ENCODE results near the gene AFF2.

AFF2 gene

DNA sequence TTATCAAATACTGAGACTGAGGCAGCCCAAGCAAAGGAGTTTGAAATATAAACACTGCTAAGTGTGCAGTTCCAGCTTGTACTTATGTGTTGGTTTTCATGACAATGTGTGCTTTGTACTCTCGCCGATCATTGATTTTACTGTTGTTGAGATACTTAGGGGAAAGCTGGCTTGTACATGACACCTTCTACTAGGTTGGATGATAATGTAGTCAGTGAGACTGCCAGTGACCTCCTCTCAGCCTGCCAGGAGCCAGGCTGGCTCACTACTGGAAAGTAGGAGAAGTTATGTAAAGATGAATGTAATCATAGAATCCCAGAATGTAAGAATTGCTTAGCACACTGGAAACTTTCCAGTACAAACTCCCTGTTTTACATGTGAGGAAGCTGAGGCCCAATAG is 132.0 kb downstream of the AFF2 start:
- no peak for TF ChIP-seq SPI1 (IDR thresholded peaks at IDR 0.05; ENCODE audit: low read depth, low read length)
- TF ChIP-seq POU2F2 (IDR thresholded peaks at IDR 0.05; ENCODE audit: low read depth, low read length), result no peak
- TF ChIP-seq POLR2A (IDR thresholded peaks at IDR 0.05; ENCODE audit: low read depth, low read length), result no peak
- TF ChIP-seq POLR2AphosphoS5 (IDR thresholded peaks at IDR 0.05; ENCODE audit: low read depth, low read length), result no peak
- TF ChIP-seq PAX5 (IDR thresholded peaks at IDR 0.05; ENCODE audit: insufficient read depth, low read length, severe bottlenecking), result no peak
- no peak for TF ChIP-seq TAF1 (IDR thresholded peaks at IDR 0.05; ENCODE audit: low read depth, low read length)
- no peak for FAIRE-seq
- DNase-seq (ENCODE audit: insufficient read length, low spot score), result no peak

DNA sequence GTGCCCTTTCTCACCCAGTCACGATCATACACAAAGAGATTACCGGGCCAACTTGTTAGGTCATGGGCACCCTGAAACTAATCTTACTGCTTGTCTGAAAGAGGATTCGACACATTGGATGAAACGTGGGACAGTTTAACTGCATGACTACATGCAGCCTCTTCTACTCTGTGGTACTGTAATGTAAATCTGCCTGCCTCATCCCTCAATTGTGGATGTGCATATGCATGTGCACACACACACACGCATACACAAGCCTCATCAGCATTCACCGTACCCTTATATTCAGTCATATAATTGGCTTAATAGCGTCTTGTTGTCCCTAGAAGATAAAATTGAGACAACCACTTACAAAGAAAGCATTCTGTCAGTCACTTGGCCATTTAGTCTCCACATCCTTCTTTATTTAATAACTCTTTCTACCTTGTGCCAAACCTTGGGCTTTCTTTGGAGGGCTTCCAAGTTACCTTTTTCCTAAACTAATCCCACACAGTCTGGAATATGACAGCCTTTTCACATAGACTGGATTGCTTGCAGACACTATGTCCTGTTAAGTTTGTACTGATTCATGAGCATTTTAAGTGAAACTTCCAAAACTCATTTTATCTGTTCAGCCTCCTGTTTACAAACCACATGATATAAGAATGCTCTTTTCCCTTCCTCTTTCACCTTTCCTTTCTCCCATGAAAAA is 132.9 kb downstream of the AFF2 start:
- TF ChIP-seq POU2F2 (IDR thresholded peaks at IDR 0.05; ENCODE audit: low read depth, low read length) (no peak), POLR2A (IDR thresholded peaks at IDR 0.05; ENCODE audit: low read depth, low read length) (no peak), PAX5 (IDR thresholded peaks at IDR 0.05; ENCODE audit: insufficient read depth, low read length, severe bottlenecking) (no peak), TAF1 (IDR thresholded peaks at IDR 0.05; ENCODE audit: low read depth, low read length) (no peak), POLR2AphosphoS5 (IDR thresholded peaks at IDR 0.05; ENCODE audit: low read depth, low read length) (no peak), SPI1 (IDR thresholded peaks at IDR 0.05; ENCODE audit: low read depth, low read length) (no peak)
- FAIRE-seq, result peak; percentile 59
- no peak for DNase-seq (ENCODE audit: insufficient read length, low spot score)

DNA sequence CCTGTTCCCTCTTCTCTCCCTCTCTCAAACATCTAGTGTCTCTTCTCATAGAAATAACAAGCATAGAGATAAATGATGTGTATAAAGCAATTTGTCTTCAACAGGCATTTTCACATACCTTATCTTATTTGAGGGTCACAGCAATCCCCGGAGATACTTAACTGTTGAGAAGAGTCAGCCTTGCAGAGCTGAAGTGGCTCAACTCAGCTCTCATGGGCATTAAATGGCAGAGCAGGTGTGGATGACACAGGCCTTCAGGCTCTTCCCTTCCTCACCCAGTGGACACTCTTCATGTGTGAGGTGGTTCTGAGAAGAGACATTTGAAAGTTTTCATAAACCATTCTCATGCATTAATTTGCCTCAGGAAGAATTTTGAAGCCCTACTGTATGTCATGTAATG is 134.2 kb downstream of the AFF2 start:
- TF ChIP-seq POU2F2 (IDR thresholded peaks at IDR 0.05; ENCODE audit: low read depth, low read length) (no peak), PAX5 (IDR thresholded peaks at IDR 0.05; ENCODE audit: insufficient read depth, low read length, severe bottlenecking) (no peak), SPI1 (IDR thresholded peaks at IDR 0.05; ENCODE audit: low read depth, low read length) (no peak), POLR2A (IDR thresholded peaks at IDR 0.05; ENCODE audit: low read depth, low read length) (no peak), POLR2AphosphoS5 (IDR thresholded peaks at IDR 0.05; ENCODE audit: low read depth, low read length) (no peak), TAF1 (IDR thresholded peaks at IDR 0.05; ENCODE audit: low read depth, low read length) (no peak)
- FAIRE-seq (no peak), DNase-seq (ENCODE audit: insufficient read length, low spot score) (no peak)

DNA sequence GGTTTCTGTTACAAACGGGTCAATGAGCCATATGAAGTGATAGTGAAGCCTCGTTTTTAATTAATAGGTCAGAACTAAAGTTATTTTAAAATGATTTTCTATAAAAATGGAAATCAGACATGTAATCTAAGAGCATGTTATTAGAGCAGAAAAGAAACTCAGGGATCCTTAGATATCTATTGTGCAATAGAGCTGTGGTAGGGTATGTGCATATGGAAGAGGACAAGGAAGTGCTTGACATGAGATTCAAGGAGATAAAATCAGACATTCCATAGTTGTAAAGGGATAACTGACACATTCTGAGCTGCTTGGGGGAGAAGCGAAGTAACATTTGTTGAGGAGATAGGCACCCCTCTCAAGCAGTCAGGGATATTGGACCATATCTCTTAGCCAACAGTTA is 143.0 kb downstream of the AFF2 start:
- no peak for TF ChIP-seq POLR2AphosphoS5 (IDR thresholded peaks at IDR 0.05; ENCODE audit: low read depth, low read length)
- no peak for TF ChIP-seq SPI1 (IDR thresholded peaks at IDR 0.05; ENCODE audit: low read depth, low read length)
- no peak for TF ChIP-seq POU2F2 (IDR thresholded peaks at IDR 0.05; ENCODE audit: low read depth, low read length)
- TF ChIP-seq POLR2A (IDR thresholded peaks at IDR 0.05; ENCODE audit: low read depth, low read length), result no peak
- TF ChIP-seq TAF1 (IDR thresholded peaks at IDR 0.05; ENCODE audit: low read depth, low read length), result no peak
- no peak for TF ChIP-seq PAX5 (IDR thresholded peaks at IDR 0.05; ENCODE audit: insufficient read depth, low read length, severe bottlenecking)
- no peak for DNase-seq (ENCODE audit: insufficient read length, low spot score)
- no peak for FAIRE-seq

DNA sequence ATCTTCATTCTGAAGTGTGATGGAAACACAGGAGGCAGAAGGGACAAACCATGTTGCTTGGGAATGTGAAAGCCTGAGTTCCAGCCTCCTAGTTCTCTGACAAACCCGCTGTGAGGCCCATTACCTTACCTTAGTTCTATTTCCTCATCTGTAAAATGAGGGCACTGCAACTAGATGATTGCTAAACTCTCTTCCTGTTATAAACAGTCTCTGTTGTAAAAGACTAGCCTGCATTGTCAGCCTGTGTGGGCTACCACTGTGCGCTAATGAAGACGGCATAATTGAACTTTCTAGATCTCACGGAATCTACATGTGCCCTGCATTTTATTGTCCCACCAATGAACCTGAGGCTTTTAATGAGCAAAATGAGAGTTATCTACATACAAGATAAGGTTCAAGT is 147.2 kb downstream of the AFF2 start:
- FAIRE-seq (no peak), DNase-seq (ENCODE audit: insufficient read length, low spot score) (no peak)
- no peak for TF ChIP-seq TAF1 (IDR thresholded peaks at IDR 0.05; ENCODE audit: low read depth, low read length)
- TF ChIP-seq SPI1 (IDR thresholded peaks at IDR 0.05; ENCODE audit: low read depth, low read length), result no peak
- TF ChIP-seq POLR2A (IDR thresholded peaks at IDR 0.05; ENCODE audit: low read depth, low read length), result no peak
- TF ChIP-seq PAX5 (IDR thresholded peaks at IDR 0.05; ENCODE audit: insufficient read depth, low read length, severe bottlenecking), result no peak
- no peak for TF ChIP-seq POU2F2 (IDR thresholded peaks at IDR 0.05; ENCODE audit: low read depth, low read length)
- no peak for TF ChIP-seq POLR2AphosphoS5 (IDR thresholded peaks at IDR 0.05; ENCODE audit: low read depth, low read length)

DNA sequence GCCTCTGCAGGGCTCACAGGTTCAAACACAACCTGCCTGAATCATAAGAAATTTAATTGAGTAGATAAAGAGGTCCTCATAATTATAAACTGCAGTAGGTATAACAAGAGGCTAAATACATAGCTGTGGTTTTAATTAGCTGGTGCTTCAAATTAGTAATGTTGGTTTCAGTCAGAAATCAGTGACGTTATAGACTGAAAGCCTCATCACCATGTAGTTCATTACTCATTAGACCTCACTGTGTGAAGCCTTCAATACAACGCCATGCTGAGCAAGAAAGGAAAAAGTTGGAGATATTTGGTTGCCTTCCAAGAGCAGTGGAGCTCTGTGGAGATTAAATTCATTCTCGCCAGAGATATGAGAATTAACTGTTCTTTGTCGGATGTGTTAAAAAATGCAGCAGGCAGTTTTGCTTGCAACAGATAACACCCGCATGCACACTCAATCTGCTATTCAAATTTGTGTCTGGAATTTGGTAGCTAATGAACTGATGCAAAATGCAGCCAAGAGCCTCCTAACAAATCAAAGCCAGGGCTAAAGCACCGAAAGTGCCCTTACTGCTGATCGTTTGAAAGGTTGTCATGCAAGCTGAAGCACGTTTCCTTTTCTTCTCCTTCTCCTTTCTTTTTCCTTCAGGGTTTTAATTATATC is 148.9 kb downstream of the AFF2 start:
- FAIRE-seq, result no peak
- DNase-seq (ENCODE audit: insufficient read length, low spot score), result no peak
- TF ChIP-seq PAX5 (IDR thresholded peaks at IDR 0.05; ENCODE audit: insufficient read depth, low read length, severe bottlenecking) (no peak), POU2F2 (IDR thresholded peaks at IDR 0.05; ENCODE audit: low read depth, low read length) (no peak), TAF1 (IDR thresholded peaks at IDR 0.05; ENCODE audit: low read depth, low read length) (no peak), POLR2AphosphoS5 (IDR thresholded peaks at IDR 0.05; ENCODE audit: low read depth, low read length) (no peak), POLR2A (IDR thresholded peaks at IDR 0.05; ENCODE audit: low read depth, low read length) (no peak)

DNA sequence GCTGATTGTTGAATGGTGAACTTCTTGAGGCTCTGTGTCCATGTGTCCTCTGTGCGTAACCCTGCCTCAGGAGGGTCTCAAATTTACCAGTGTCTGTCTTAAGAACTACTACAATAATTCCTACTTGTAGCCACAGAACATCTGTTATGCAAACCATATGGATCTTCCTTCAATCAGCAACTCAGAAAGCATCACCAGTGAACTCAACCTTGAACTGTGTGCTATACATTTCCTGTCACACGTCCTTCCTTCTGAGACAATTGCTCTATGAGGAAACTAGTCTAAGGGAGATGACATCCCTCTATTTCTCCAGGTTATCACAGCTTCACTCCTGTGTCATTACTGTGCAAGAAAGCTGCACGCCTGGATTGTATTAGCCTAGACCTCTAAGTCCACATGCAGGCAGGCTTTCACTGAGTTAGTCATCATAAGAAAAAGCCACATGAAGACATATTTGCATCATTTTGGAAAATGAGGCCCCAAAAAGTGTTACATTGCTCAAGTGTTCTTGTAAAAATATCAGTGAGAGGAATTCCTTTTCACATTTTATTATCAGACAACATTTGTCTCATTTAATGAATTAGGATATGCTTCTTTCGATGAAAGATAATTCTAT is 157.8 kb downstream of the AFF2 start:
- DNase-seq (ENCODE audit: insufficient read length, low spot score) (no peak), FAIRE-seq (no peak)
- TF ChIP-seq TAF1 (IDR thresholded peaks at IDR 0.05; ENCODE audit: low read depth, low read length) (no peak), PAX5 (IDR thresholded peaks at IDR 0.05; ENCODE audit: insufficient read depth, low read length, severe bottlenecking) (no peak), POLR2A (IDR thresholded peaks at IDR 0.05; ENCODE audit: low read depth, low read length) (no peak), SPI1 (IDR thresholded peaks at IDR 0.05; ENCODE audit: low read depth, low read length) (no peak), POU2F2 (IDR thresholded peaks at IDR 0.05; ENCODE audit: low read depth, low read length) (no peak), POLR2AphosphoS5 (IDR thresholded peaks at IDR 0.05; ENCODE audit: low read depth, low read length) (no peak)

DNA sequence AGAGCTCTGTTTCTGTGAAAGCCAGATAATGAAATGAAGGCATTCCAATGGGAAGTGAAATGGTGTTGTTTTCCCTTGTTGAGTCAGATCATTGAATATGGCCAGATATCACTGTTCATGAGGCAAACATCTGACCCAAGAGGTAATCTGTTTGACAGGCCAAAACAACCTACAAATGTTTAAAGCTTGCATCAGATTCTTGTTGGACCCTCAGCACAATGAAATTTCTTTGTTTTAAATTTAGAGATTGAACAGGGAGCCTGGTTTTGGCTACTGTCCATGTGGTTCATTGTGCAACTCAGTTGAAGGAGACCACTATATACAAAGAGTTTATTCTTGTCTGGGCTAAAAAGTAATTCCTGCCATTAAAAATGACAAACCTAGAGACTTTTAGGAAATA is 159.1 kb downstream of the AFF2 start:
- no peak for DNase-seq (ENCODE audit: insufficient read length, low spot score)
- no peak for FAIRE-seq
- no peak for TF ChIP-seq PAX5 (IDR thresholded peaks at IDR 0.05; ENCODE audit: insufficient read depth, low read length, severe bottlenecking)
- TF ChIP-seq POLR2A (IDR thresholded peaks at IDR 0.05; ENCODE audit: low read depth, low read length), result no peak
- TF ChIP-seq SPI1 (IDR thresholded peaks at IDR 0.05; ENCODE audit: low read depth, low read length), result no peak
- no peak for TF ChIP-seq POU2F2 (IDR thresholded peaks at IDR 0.05; ENCODE audit: low read depth, low read length)
- TF ChIP-seq POLR2AphosphoS5 (IDR thresholded peaks at IDR 0.05; ENCODE audit: low read depth, low read length), result no peak
- no peak for TF ChIP-seq TAF1 (IDR thresholded peaks at IDR 0.05; ENCODE audit: low read depth, low read length)

DNA sequence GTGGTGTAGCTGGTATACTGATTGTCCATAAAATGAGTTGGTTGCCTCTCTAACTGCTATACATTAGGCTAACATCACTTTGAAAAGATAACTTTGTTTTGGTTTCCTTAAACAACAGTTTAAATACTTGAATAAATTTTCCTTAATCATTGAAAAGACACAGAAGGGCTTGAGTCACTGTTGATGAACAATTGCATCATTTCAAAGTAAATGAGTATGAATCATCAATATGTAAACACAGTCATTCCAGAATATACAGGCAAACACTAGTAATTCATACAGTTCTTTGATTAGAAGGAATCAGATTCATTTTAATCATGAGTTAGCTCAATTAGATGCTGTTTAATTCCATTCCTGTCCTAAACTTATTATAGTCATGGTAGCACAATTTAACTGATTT is 160.6 kb downstream of the AFF2 start:
- DNase-seq (ENCODE audit: insufficient read length, low spot score) (no peak), FAIRE-seq (no peak)

More for the DNA sequence above, 160.6 kb downstream of the AFF2 start:
- TF ChIP-seq PAX5 (IDR thresholded peaks at IDR 0.05; ENCODE audit: insufficient read depth, low read length, severe bottlenecking) (no peak), POLR2A (IDR thresholded peaks at IDR 0.05; ENCODE audit: low read depth, low read length) (no peak), TAF1 (IDR thresholded peaks at IDR 0.05; ENCODE audit: low read depth, low read length) (no peak), SPI1 (IDR thresholded peaks at IDR 0.05; ENCODE audit: low read depth, low read length) (no peak), POLR2AphosphoS5 (IDR thresholded peaks at IDR 0.05; ENCODE audit: low read depth, low read length) (no peak), POU2F2 (IDR thresholded peaks at IDR 0.05; ENCODE audit: low read depth, low read length) (no peak)
